HG02981 (cell line): ENCODE measurements around the gene SCN9A.
"Not testable (repeated sequence)": the region's sequence is repeated elsewhere in the genome, so short reads cannot be mapped to it uniquely, and the experiment has no call there.

Experiments
- ATAC-seq: cut with Tn5 transposase; IDR thresholded peaks from one replicate; pipeline ENCODE4 v1.9.1; 2021; ENCODE audit warnings: mild to moderate bottlenecking, moderate library complexity; ENCODE audit not compliant: unreplicated experiment

The SCN9A gene

GRCh38 chr2:166335284-166335683, 40.5 kb downstream of the SCN9A start:
- no peak for ATAC-seq

GRCh38 chr2:166334805-166335204, 40.9 kb downstream of the SCN9A start:
- no peak for ATAC-seq

GRCh38 chr2:166333801-166334200, 41.9 kb downstream of the SCN9A start:
- no peak for ATAC-seq

GRCh38 chr2:166332106-166332505, 43.6 kb downstream of the SCN9A start:
- no peak for ATAC-seq

- no peak for ATAC-seq
Observed at GRCh38 chr2:166331468-166331867, 44.3 kb downstream of the SCN9A start.

- no peak for ATAC-seq
Observed at GRCh38 chr2:166329465-166329864, 46.3 kb downstream of the SCN9A start.

- no peak for ATAC-seq
Observed at GRCh38 chr2:166328147-166328546, 47.6 kb downstream of the SCN9A start.

- ATAC-seq = no peak
Observed at GRCh38 chr2:166321076-166321475, 54.7 kb downstream of the SCN9A start.

GRCh38 chr2:166314022-166314759, 61.6 kb downstream of the SCN9A start:
- no peak for ATAC-seq

- not testable (repeated sequence) for ATAC-seq
Observed at GRCh38 chr2:166312863-166313262, 62.9 kb downstream of the SCN9A start.

GRCh38 chr2:166307326-166307725, 68.4 kb downstream of the SCN9A start:
- no peak for ATAC-seq

GRCh38 chr2:166304656-166305055, 71.1 kb downstream of the SCN9A start:
- ATAC-seq = no peak

GRCh38 chr2:166302036-166302435, 73.7 kb downstream of the SCN9A start:
- no peak for ATAC-seq

GRCh38 chr2:166297951-166298350, 77.8 kb downstream of the SCN9A start:
- ATAC-seq = no peak

- no peak for ATAC-seq
Observed at GRCh38 chr2:166293984-166294383, 81.8 kb downstream of the SCN9A start.

GRCh38 chr2:166285215-166285614, 90.5 kb downstream of the SCN9A start:
- no peak for ATAC-seq

- ATAC-seq = no peak
Observed at GRCh38 chr2:166284359-166284758, 91.4 kb downstream of the SCN9A start.

GRCh38 chr2:166282154-166282553, 93.6 kb downstream of the SCN9A start:
- ATAC-seq = no peak

- ATAC-seq = no peak
Observed at GRCh38 chr2:166278856-166279255, 96.9 kb downstream of the SCN9A start.

GRCh38 chr2:166270376-166270775, 105.4 kb downstream of the SCN9A start:
- no peak for ATAC-seq

- no peak for ATAC-seq
Observed at GRCh38 chr2:166269322-166269721, 106.4 kb downstream of the SCN9A start.

- no peak for ATAC-seq
Observed at GRCh38 chr2:166257859-166258258, 117.9 kb downstream of the SCN9A start.

GRCh38 chr2:166256896-166257295, 118.8 kb downstream of the SCN9A start:
- no peak for ATAC-seq
